ENCODE measurements around the gene SSH2. TPM values are rescaled to one million over a fixed set of nuclear protein-coding genes. Genes with fewer than 3 reads are reported as not detected.
"Not testable (repeated sequence)": the region's sequence is repeated elsewhere in the genome, so short reads cannot be mapped to it uniquely, and the experiment has no call there.

SSH2 gene
- total RNA-seq, 5 donors from 2014 or later (not counting 1 experiment from before 2014, with no cell fraction given): 76.2 to 115 (median 82.7) TPM

GRCh38 chr17:29906969-29907368 is 23.1 kb downstream of the SSH2 start:
- no peaks in the 10 kb centered on the region for H3K36me3 ChIP-seq (ENCODE audit: control insufficient read depth in 2 of 2, extremely low read depth in 1 of 2, insufficient read depth in 1 of 2, low read length in 1 of 2)
- H3K27me3 ChIP-seq (replicated peaks in 1 of 2; ENCODE audit: control insufficient read depth in 2 of 2, extremely low read depth in 1 of 2, insufficient read depth in 2 of 2, low read length in 1 of 2): no peaks in the 10 kb centered on the region
- H3K27ac ChIP-seq (ENCODE audit: low read length): no peak overlapping the region
- H3K9me3 ChIP-seq: no peaks in the 10 kb centered on the region
- DNase-seq: no peak
- CTCF ChIA-PET: interaction anchor here in 1 of 2 donors (0.7 to 0.8 kb wide), 3 partner anchors 33 to 398 kb away, joined by 3 to 5 read pairs (median 4); no protein-coding TSS in a partner anchor
- H3K4me1 ChIP-seq (ENCODE audit: control insufficient read depth in 1 of 2, extremely low read depth in 1 of 2, insufficient read depth in 2 of 2, low read length in 2 of 2): peaks cover 5 to 7% of the 10 kb centered on the region in 2 experiments
- Mint-ChIP-seq H3K27me3 (no peaks in the 10 kb centered on the region), H3K4me3 (no peak overlapping the region), H3K4me1 (peaks cover 53 to 66% (median 57%) of the 10 kb centered on the region in 3 donors), H3K36me3 (peaks cover 19% of the 10 kb centered on the region), H3K9me3 (peaks cover 0 to 13% (median 0%) of the 10 kb centered on the region in 3 donors), H3K27ac (no peak overlapping the region)
- WGBS (ENCODE audit: insufficient coverage): 100% methylated on average over 1 of the region's 2 CpGs
- no peak overlapping the region for H3K4me3 ChIP-seq (ENCODE audit: control insufficient read depth in 1 of 2, extremely low read depth in 1 of 2, low read length in 1 of 2)
- no peak for ATAC-seq (replicated peaks in 1 of 4)
- POLR2A ChIA-PET: no interaction called here

- Mint-ChIP-seq H3K4me3 (no peak overlapping the region), H3K27ac (no peak overlapping the region), H3K27me3 (no peaks in the 10 kb centered on the region), H3K9me3 (peaks cover 0 to 13% (median 0%) of the 10 kb centered on the region in 3 donors), H3K4me1 (peaks cover 55 to 65% (median 56%) of the 10 kb centered on the region in 3 donors), H3K36me3 (peaks cover 14% of the 10 kb centered on the region)
- Histone ChIP-seq H3K4me1 (ENCODE audit: control insufficient read depth in 1 of 2, extremely low read depth in 1 of 2, insufficient read depth in 2 of 2, low read length in 2 of 2) (peaks cover 5 to 10% of the 10 kb centered on the region in 2 experiments), H3K9me3 (no peaks in the 10 kb centered on the region), H3K4me3 (ENCODE audit: control insufficient read depth in 1 of 2, extremely low read depth in 1 of 2, low read length in 1 of 2) (no peak overlapping the region), H3K27me3 (replicated peaks in 1 of 2; ENCODE audit: control insufficient read depth in 2 of 2, extremely low read depth in 1 of 2, insufficient read depth in 2 of 2, low read length in 1 of 2) (no peaks in the 10 kb centered on the region), H3K27ac (ENCODE audit: low read length) (no peak overlapping the region), H3K36me3 (ENCODE audit: control insufficient read depth in 2 of 2, extremely low read depth in 1 of 2, insufficient read depth in 1 of 2, low read length in 1 of 2) (no peaks in the 10 kb centered on the region)
- 100% methylated on average over 3 of the region's 3 CpGs for WGBS (ENCODE audit: insufficient coverage)
- ATAC-seq (replicated peaks in 1 of 4) (no peak), DNase-seq (no peak)
- ChIA-PET CTCF (no interaction called here), POLR2A (interaction anchor here in 1 of 2 donors (0.5 kb wide), 1 partner anchor 282 kb away, joined by 3 read pairs; no protein-coding TSS in a partner anchor)
These were observed 24.2 kb downstream of the SSH2 start for GRCh38 chr17:29905879-29906167.

GRCh38 chr17:29905086-29905878 is 24.7 kb downstream of the SSH2 start:
- Histone ChIP-seq H3K27ac (ENCODE audit: low read length) (no peak overlapping the region), H3K36me3 (ENCODE audit: control insufficient read depth in 2 of 2, extremely low read depth in 1 of 2, insufficient read depth in 1 of 2, low read length in 1 of 2) (no peaks in the 10 kb centered on the region), H3K27me3 (replicated peaks in 1 of 2; ENCODE audit: control insufficient read depth in 2 of 2, extremely low read depth in 1 of 2, insufficient read depth in 2 of 2, low read length in 1 of 2) (no peaks in the 10 kb centered on the region), H3K4me3 (ENCODE audit: control insufficient read depth in 1 of 2, extremely low read depth in 1 of 2, low read length in 1 of 2) (no peak overlapping the region), H3K4me1 (ENCODE audit: control insufficient read depth in 1 of 2, extremely low read depth in 1 of 2, insufficient read depth in 2 of 2, low read length in 2 of 2) (peaks cover 5 to 10% of the 10 kb centered on the region in 2 experiments), H3K9me3 (no peaks in the 10 kb centered on the region)
- H3K27ac Mint-ChIP-seq: no peak overlapping the region
- ATAC-seq (replicated peaks in 1 of 4): no peak
- H3K9me3 Mint-ChIP-seq: peaks cover 0 to 13% (median 0%) of the 10 kb centered on the region in 3 donors
- ChIA-PET CTCF (interaction anchor here in 1 of 2 donors (0.6 kb wide), 1 partner anchor 26 kb away, joined by 8 read pairs; no protein-coding TSS in a partner anchor), POLR2A (no interaction called here)
- peaks cover 52 to 65% (median 55%) of the 10 kb centered on the region in 3 donors for H3K4me1 Mint-ChIP-seq
- peaks cover 14% of the 10 kb centered on the region for H3K36me3 Mint-ChIP-seq
- no peaks in the 10 kb centered on the region for H3K27me3 Mint-ChIP-seq
- DNase-seq: no peak
- 100% methylated on average over 3 of the region's 3 CpGs for WGBS (ENCODE audit: insufficient coverage)
- H3K4me3 Mint-ChIP-seq: no peak overlapping the region

GRCh38 chr17:29903471-29903870 is 26.6 kb downstream of the SSH2 start:
- H3K4me1 Mint-ChIP-seq: peaks cover 44 to 54% (median 46%) of the 10 kb centered on the region in 3 donors
- H3K27ac Mint-ChIP-seq: no peak overlapping the region
- H3K27me3 ChIP-seq (replicated peaks in 1 of 2; ENCODE audit: control insufficient read depth in 2 of 2, extremely low read depth in 1 of 2, insufficient read depth in 2 of 2, low read length in 1 of 2): no peaks in the 10 kb centered on the region
- DNase-seq: no peak
- ChIA-PET CTCF (interaction anchor here in 1 of 2 donors (0.6 kb wide), 1 partner anchor 76 kb away, joined by 3 read pairs; no protein-coding TSS in a partner anchor), POLR2A (interaction anchor here in 1 of 2 donors (0.8 kb wide), 1 partner anchor 9 kb away, joined by 3 read pairs; no protein-coding TSS in a partner anchor)
- H3K9me3 Mint-ChIP-seq: peaks cover 0 to 13% (median 0%) of the 10 kb centered on the region in 3 donors
- no peaks in the 10 kb centered on the region for H3K36me3 ChIP-seq (ENCODE audit: control insufficient read depth in 2 of 2, extremely low read depth in 1 of 2, insufficient read depth in 1 of 2, low read length in 1 of 2)
- H3K36me3 Mint-ChIP-seq: peaks cover 14% of the 10 kb centered on the region
- WGBS (ENCODE audit: insufficient coverage): no CpG with 5 or more reads among the region's 2 CpGs
- no peak for ATAC-seq (replicated peaks in 1 of 4)
- H3K27ac ChIP-seq (ENCODE audit: low read length): no peak overlapping the region
- H3K4me3 Mint-ChIP-seq: no peak overlapping the region
- peaks cover 5 to 10% of the 10 kb centered on the region in 2 experiments for H3K4me1 ChIP-seq (ENCODE audit: control insufficient read depth in 1 of 2, extremely low read depth in 1 of 2, insufficient read depth in 2 of 2, low read length in 2 of 2)
- no peaks in the 10 kb centered on the region for H3K9me3 ChIP-seq
- no peak overlapping the region for H3K4me3 ChIP-seq (ENCODE audit: control insufficient read depth in 1 of 2, extremely low read depth in 1 of 2, low read length in 1 of 2)
- no peaks in the 10 kb centered on the region for H3K27me3 Mint-ChIP-seq

GRCh38 chr17:29897136-29897535 is 32.9 kb downstream of the SSH2 start:
- H3K36me3 ChIP-seq (ENCODE audit: control insufficient read depth in 2 of 2, extremely low read depth in 1 of 2, insufficient read depth in 1 of 2, low read length in 1 of 2); H3K9me3 ChIP-seq; H3K4me3 Mint-ChIP-seq; H3K27me3 Mint-ChIP-seq; H3K4me3 ChIP-seq (ENCODE audit: control insufficient read depth in 1 of 2, extremely low read depth in 1 of 2, low read length in 1 of 2); H3K36me3 Mint-ChIP-seq; POLR2A ChIA-PET; H3K27me3 ChIP-seq (replicated peaks in 1 of 2; ENCODE audit: control insufficient read depth in 2 of 2, extremely low read depth in 1 of 2, insufficient read depth in 2 of 2, low read length in 1 of 2); H3K27ac ChIP-seq (ENCODE audit: low read length); CTCF ChIA-PET; ATAC-seq (replicated peaks in 1 of 4); H3K4me1 ChIP-seq (ENCODE audit: control insufficient read depth in 1 of 2, extremely low read depth in 1 of 2, insufficient read depth in 2 of 2, low read length in 2 of 2); H3K27ac Mint-ChIP-seq; DNase-seq: not testable (repeated sequence)
- WGBS (ENCODE audit: insufficient coverage): 100% methylated on average over 1 of the region's 4 CpGs
- Mint-ChIP-seq H3K4me1 (peaks cover 25 to 35% (median 29%) of the 10 kb centered on the region in 3 donors), H3K9me3 (peaks cover 4 to 11% (median 7%) of the 10 kb centered on the region in 3 donors)

GRCh38 chr17:29892201-29892600 is 37.8 kb downstream of the SSH2 start:
- Histone ChIP-seq H3K4me1 (ENCODE audit: control insufficient read depth in 1 of 2, extremely low read depth in 1 of 2, insufficient read depth in 2 of 2, low read length in 2 of 2) (no peaks in the 10 kb centered on the region), H3K27ac (ENCODE audit: low read length) (no peak overlapping the region), H3K27me3 (replicated peaks in 1 of 2; ENCODE audit: control insufficient read depth in 2 of 2, extremely low read depth in 1 of 2, insufficient read depth in 2 of 2, low read length in 1 of 2) (no peaks in the 10 kb centered on the region), H3K9me3 (no peaks in the 10 kb centered on the region), H3K4me3 (ENCODE audit: control insufficient read depth in 1 of 2, extremely low read depth in 1 of 2, low read length in 1 of 2) (no peak overlapping the region), H3K36me3 (ENCODE audit: control insufficient read depth in 2 of 2, extremely low read depth in 1 of 2, insufficient read depth in 1 of 2, low read length in 1 of 2) (no peaks in the 10 kb centered on the region)
- Mint-ChIP-seq H3K9me3 (peaks cover 3 to 14% (median 11%) of the 10 kb centered on the region in 3 donors), H3K27ac (peak overlapping the region in 1 of 2 donors; percentile 50), H3K27me3 (no peaks in the 10 kb centered on the region), H3K4me3 (no peak overlapping the region), H3K36me3 (peaks cover 19% of the 10 kb centered on the region), H3K4me1 (peaks cover 17 to 34% (median 23%) of the 10 kb centered on the region in 3 donors)
- POLR2A ChIA-PET: no interaction called here
- ATAC-seq (replicated peaks in 1 of 4): no peak
- no peak for DNase-seq
- CTCF ChIA-PET: interaction anchor here in 1 of 2 donors (0.6 to 1.4 kb wide), 4 partner anchors 27 to 516 kb away, joined by 3 to 7 read pairs (median 4); no protein-coding TSS in a partner anchor
